ENCODE measurements around the gene SLC5A4. TPM values are rescaled to one million over a fixed set of nuclear protein-coding genes. Genes with fewer than 3 reads are reported as not detected.

The SLC5A4 gene
- total RNA-seq, 2 donors from 2014 or later: not detected

DNA sequence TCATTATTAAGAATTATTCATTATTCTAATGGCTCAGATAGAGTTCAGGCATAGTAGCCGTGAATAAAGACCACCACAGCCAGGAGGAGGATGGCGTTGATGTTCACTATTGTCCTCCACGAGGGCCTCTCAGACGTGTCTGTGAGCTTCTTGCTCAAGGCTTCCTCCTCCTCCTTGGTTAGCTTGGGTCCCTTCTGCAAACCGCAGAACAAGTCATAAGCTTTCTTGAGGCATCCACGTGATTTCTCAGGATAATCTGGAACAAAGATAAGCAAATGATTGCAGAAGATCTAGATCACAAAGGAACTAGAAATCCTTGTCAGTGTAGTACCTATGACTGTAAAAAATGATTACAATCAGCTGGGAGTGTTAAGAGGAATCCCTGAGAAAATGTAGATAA is 36.7 kb downstream of the SLC5A4 start:
- Mint-ChIP-seq H3K9me3 (no peaks in the 10 kb centered on the region), H3K27ac (no peak overlapping the region), H3K4me3 (no peak overlapping the region), H3K36me3 (no peaks in the 10 kb centered on the region), H3K27me3 (peaks cover 14 to 40% of the 10 kb centered on the region in 2 donors), H3K4me1 (ENCODE audit: low read depth in 2 of 2) (no peaks in the 10 kb centered on the region)
- ATAC-seq (no peak), DNase-seq (ENCODE audit: low spot score) (no peak)

DNA sequence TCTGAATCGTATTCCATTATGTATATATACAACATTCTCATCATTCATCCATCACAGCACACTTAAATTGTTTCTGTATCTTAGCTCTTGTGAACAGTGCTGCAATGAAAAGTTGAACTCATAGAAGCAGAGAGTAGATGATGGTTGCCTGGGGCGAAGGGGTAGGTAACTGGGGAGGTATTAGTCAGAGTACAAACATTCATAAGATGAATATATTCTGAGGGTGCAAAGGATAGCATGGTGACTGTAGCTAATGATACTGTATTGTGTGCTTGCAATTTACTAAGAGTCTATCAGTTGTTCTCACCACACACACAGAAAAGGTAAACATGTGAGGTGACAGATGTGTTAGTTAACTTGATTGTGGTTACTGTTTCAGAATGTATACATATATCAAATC is 37.7 kb downstream of the SLC5A4 start:
- H3K36me3 Mint-ChIP-seq: no peaks in the 10 kb centered on the region
- no peak overlapping the region for H3K27ac Mint-ChIP-seq
- H3K4me3 Mint-ChIP-seq: no peak overlapping the region
- ATAC-seq (no peak), DNase-seq (ENCODE audit: low spot score) (no peak)
- no peaks in the 10 kb centered on the region for H3K4me1 Mint-ChIP-seq (ENCODE audit: low read depth in 2 of 2)
- peaks cover 15 to 35% of the 10 kb centered on the region in 2 donors for H3K27me3 Mint-ChIP-seq
- H3K9me3 Mint-ChIP-seq: no peaks in the 10 kb centered on the region

DNA sequence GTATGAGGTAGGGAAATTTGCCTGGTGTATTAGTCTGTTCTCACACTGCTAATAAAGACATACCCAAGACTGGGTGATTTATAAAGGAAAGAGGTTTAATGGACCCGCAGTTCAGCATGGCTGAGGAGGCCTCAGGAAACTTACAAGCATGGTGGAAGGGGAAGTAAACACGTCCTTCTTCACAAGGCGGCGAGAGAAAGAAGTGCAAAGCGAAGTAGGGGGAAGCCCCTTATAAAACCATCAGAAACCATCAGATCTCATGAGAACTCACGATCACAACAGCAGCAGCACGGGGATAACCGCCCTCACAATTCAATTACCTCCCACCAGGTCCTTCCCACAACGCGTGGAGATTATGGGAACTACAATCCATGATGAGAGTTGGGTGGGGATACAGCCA is 38.2 kb downstream of the SLC5A4 start:
- H3K27me3 Mint-ChIP-seq: peaks cover 13 to 31% of the 10 kb centered on the region in 2 donors
- H3K4me3 Mint-ChIP-seq: no peak overlapping the region
- DNase-seq (ENCODE audit: low spot score) (no peak), ATAC-seq (no peak)
- no peaks in the 10 kb centered on the region for H3K4me1 Mint-ChIP-seq (ENCODE audit: low read depth in 2 of 2)
- no peaks in the 10 kb centered on the region for H3K9me3 Mint-ChIP-seq
- no peak overlapping the region for H3K27ac Mint-ChIP-seq
- H3K36me3 Mint-ChIP-seq: no peaks in the 10 kb centered on the region

DNA sequence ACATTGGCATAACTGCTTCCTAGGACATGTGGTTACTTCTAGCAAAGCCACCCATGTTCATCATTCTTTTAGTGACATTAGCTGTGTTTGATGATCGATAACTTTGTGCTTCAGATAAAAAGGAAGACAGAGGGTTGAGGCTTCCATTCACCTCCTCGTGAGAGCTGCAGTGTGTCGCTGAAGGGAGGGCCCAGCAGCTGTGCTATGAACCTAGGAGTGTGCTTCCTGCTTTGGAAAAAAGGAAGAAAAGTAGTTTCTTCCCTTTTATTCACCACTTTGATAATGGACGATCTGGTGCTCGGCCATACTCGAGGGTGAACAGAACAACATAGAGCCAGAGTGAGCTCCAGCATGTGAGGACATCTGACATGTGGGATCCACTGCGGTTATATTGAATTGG is 44.1 kb downstream of the SLC5A4 start:
- no peak for DNase-seq (ENCODE audit: low spot score)
- Mint-ChIP-seq H3K4me3 (no peak overlapping the region), H3K27ac (no peak overlapping the region), H3K36me3 (no peaks in the 10 kb centered on the region), H3K9me3 (no peaks in the 10 kb centered on the region), H3K27me3 (peaks cover 8 to 9% of the 10 kb centered on the region in 2 donors), H3K4me1 (ENCODE audit: low read depth in 2 of 2) (peaks cover 4 to 8% of the 10 kb centered on the region in 2 donors)
- ATAC-seq: no peak

DNA sequence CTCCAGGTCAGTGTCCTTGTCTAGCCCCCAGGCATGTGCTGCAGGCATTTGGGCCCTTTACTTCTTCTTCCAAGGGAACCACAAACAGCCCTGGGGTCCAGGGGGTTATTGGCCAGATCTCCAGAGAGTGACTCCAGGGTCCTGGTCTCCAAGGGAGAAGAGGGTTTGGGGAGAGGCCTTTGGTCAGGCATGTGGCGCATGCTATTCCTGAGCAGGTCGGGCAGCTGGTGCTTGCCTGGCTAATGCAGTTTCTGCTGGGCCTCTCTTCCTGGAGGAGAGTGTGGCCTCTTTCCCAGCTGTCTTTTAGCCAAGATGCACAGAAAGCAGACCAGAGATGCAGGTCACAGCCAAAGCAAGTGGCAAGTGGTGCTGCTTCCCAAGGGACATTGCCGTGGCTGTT is 46.5 kb downstream of the SLC5A4 start:
- peaks cover 4 to 24% of the 10 kb centered on the region in 2 donors for H3K4me1 Mint-ChIP-seq (ENCODE audit: low read depth in 2 of 2)
- no peak for ATAC-seq

DNA sequence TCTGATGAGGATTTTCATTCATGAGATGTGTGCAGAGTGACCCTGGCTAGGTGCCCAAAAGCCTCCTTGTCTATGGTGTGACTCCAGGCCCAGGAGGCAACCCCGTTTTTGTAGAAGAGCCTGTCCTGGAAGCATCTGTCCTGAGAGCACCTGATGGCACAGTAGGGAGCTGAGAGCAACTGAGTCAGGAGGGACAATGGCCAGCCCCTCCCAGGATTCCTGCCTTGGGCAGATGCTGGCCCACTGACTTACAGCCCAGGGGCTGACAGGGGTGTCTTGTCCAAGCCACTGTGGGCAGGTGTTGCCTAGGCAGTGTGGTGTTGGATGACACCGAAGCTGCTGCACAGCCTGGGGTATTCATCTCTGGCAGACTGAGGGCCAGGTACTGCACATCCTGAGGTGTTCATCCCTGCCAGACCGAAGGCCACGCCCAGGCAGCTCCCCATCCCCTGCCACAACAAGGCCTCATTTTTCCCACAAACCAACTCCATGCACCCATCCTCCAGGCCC is 47.1 kb downstream of the SLC5A4 start:
- DNase-seq (ENCODE audit: low spot score): no peak
- H3K4me1 Mint-ChIP-seq (ENCODE audit: low read depth in 2 of 2): peaks cover 4 to 24% of the 10 kb centered on the region in 2 donors
- no peak overlapping the region for H3K4me3 Mint-ChIP-seq
- H3K9me3 Mint-ChIP-seq: no peaks in the 10 kb centered on the region
- peaks cover 0 to 20% of the 10 kb centered on the region in 2 donors for H3K27me3 Mint-ChIP-seq
- H3K36me3 Mint-ChIP-seq: no peaks in the 10 kb centered on the region
- ATAC-seq: no peak
- H3K27ac Mint-ChIP-seq: no peak overlapping the region

More for the DNA sequence above, 46.5 kb downstream of the SLC5A4 start:
- Mint-ChIP-seq H3K9me3 (no peaks in the 10 kb centered on the region), H3K4me3 (no peak overlapping the region), H3K27ac (no peak overlapping the region), H3K36me3 (no peaks in the 10 kb centered on the region), H3K27me3 (peaks cover 0 to 18% of the 10 kb centered on the region in 2 donors)
- no peak for DNase-seq (ENCODE audit: low spot score)

DNA sequence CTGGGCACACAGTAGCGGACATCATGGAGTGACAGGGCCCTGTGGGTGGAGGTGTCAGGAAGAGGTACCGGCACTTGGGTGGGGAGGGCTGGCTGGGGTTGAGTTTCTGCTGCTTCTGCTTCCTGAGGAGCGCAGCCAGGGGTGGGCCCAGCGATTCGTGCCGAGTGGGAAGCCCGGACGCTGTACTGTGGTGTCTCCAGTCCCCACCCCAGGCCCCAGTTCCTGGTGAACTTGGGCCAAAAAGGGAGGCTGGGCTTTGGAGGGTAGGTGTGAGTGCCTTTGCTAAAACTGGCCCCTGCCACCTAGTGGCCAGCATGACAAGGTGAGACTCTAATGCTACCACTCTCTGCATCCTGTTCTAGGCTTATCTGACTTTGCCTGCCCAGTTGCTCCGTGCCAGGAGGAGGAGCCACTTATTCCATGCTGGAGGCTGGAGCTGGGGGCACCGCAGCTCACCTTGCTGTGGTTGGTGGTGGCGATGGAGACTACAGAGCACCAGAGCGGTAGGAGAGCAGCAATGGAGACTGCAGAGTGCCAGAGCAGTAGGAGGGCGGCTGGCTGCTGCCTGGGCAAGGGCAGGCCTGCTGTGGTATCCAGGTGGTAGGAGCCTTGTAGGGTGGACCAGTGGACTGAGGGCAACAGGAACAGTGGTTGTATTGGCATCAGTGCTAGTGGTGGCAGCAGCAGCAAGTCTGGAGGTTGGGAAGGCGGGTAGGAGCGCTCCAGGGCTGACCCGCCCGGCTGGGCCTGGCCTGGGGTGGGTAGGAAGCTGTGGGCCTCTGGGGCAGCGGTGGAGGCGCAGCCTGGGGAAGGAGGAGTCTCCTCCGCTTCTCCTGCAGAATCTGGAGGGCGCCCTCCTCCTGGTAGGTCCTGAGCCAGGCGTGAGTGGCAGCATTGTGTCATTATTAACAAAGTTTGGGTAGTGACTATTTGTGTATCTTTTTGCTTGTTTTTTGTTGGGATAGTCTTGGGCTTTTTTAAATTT is 48.1 kb downstream of the SLC5A4 start:
- DNase-seq (ENCODE audit: low spot score): no peak
- no peak overlapping the region for H3K4me3 Mint-ChIP-seq
- no peaks in the 10 kb centered on the region for H3K9me3 Mint-ChIP-seq
- peak in 1 of 2 donors; percentile 33 for ATAC-seq
- H3K27me3 Mint-ChIP-seq: peaks cover 4 to 18% of the 10 kb centered on the region in 2 donors
- H3K27ac Mint-ChIP-seq: no peak overlapping the region
- no peaks in the 10 kb centered on the region for H3K36me3 Mint-ChIP-seq
- peaks cover 4 to 27% of the 10 kb centered on the region in 2 donors for H3K4me1 Mint-ChIP-seq (ENCODE audit: low read depth in 2 of 2)

DNA sequence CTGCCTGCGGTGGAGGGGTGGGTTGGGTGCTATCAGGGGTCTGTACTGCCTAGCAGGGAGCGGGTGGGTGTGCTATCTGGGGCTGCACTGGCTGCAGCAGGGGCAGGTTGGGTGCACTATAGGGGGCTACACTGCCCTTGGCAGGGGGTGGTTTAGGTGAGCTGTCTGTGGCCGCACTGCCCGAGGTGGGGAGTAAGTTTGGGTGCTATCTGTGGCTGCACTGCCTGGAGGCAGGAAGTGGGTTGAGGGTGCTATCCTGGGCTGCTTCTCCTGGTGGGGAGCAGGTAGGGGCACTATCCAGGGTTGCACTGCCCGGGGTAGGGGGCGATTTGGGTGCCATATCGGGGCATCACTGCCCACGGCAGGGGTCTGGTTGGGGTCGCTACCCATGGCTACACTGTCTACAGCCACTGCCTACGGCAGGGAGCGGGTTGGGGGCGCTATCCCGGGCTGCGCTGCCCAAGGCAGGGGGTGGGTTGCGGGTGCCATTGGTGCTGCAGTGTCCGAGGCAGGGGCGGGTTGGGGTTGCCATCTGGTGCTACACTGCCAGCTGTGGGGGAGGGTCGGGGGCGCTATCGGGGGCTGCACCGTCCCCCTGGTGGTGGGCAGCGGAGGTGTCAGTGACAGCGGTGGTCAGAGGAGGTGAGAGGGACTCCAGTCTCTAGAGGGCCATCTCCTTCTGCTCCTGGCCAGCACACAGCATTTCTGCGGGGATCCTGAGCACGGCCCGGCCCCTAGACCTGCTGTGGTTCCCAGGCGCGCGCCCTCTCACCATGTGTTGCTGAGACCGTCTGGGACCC is 49.0 kb downstream of the SLC5A4 start:
- DNase-seq (ENCODE audit: low spot score) (no peak), ATAC-seq (no peak)
- no peak overlapping the region for H3K4me3 Mint-ChIP-seq
- no peaks in the 10 kb centered on the region for H3K36me3 Mint-ChIP-seq
- peaks cover 4 to 27% of the 10 kb centered on the region in 2 donors for H3K4me1 Mint-ChIP-seq (ENCODE audit: low read depth in 2 of 2)
- no peaks in the 10 kb centered on the region for H3K9me3 Mint-ChIP-seq
- no peak overlapping the region for H3K27ac Mint-ChIP-seq
- H3K27me3 Mint-ChIP-seq: peaks cover 7 to 20% of the 10 kb centered on the region in 2 donors

DNA sequence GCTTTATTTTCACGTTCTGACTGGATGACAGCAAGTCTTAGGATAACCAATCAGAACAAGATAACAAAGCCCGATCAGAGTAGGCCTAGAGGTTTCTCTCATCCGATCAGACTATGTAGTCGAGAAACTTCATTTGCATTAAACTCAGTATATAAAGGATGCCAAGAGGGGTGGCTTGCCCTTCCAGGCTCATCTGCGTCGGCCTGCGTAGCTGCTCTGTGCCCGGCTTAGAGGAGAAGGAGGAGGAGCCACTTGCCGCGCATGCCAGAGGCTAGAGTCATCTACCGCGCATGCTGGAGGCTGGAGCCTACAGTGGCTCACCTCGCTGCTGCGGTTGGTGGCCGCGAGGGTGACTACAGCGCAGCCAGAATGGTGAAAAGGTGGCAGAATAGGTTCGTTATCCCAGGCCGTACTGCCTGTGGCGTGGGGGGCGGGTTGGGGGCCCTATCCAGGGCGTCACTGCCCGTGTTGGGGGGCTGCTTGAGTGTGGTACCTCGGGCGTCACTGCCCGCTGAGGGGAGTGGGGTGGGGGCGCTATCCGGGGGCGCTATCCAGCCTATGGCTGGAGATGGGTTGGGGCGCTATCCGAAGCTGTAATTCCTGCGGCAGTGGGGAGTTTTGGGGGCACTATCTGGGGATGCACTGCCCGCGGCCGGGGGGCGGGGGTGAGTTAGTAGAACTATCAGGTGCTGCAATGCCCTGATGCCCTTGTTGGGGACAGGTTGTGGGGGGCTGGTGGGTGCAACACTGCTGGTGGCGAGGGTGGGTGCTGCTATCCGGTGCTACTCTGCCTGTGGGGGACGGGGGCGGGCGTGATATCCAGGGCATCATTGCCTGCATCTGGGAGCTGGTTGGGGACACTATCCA is 50.1 kb downstream of the SLC5A4 start, which contains the start of gene RFPL2:
TSS of gene RFPL2 (minus strand) at position 218 of the 867 bp plus-strand sequence. CDS start 2,622 bp downstream, outside the sequence.
- peak within 1 kb of the TSS; percentile 51 for H3K4me3 Mint-ChIP-seq
- no peaks in the 10 kb centered on the region for H3K9me3 Mint-ChIP-seq
- H3K27me3 Mint-ChIP-seq: peaks cover 7 to 26% of the 10 kb centered on the region in 2 donors
- ATAC-seq (peak; percentile 56 to 82), DNase-seq (ENCODE audit: low spot score) (no peak)
- peak within 1 kb of the TSS in 1 of 2 donors; percentile 11 for H3K27ac Mint-ChIP-seq
- H3K4me1 Mint-ChIP-seq (ENCODE audit: low read depth in 2 of 2): peaks cover 4 to 27% of the 10 kb centered on the region in 2 donors
- no peaks in the 10 kb centered on the region for H3K36me3 Mint-ChIP-seq

DNA sequence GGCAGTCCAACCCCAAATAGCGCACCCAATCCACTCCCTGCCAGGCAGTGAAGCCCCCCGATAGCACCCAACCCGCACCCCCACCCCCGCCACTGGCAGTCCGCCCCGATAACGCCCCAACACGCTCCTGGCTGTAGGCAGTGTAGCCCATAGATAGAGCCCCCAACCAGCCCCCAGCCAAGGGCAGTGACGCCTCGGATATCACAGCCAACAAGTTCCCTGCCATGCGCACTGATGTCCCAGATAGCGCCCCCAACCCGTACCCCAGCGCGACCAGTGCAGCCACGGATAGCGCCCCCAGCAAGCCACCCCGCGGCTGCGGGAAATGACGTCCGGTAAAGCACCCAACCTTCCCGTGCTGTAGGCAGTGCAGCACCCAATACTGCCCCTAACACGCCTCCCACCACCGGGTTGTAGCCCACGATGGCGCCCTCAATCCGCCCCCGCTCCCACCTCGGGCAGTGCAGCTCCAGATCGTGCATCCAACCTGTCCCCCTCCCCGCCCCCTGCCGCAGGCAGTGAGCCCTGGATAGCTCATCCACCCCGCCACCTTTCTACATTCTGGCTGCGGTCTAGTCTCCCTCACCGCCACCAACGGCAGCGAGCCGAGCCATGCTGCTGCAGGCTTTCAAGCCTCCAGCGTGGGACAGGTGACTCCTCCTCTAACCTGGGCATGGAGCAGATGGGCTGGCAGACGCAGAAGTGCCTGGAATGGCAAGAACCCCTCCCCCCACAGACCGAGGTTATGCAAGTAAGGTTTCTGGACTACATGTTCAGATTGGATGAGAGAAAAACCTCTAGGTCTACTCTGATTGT is 50.9 kb downstream of the SLC5A4 start:
- H3K4me1 Mint-ChIP-seq (ENCODE audit: low read depth in 2 of 2): peaks cover 4 to 27% of the 10 kb centered on the region in 2 donors
- DNase-seq (ENCODE audit: low spot score): no peak

DNA sequence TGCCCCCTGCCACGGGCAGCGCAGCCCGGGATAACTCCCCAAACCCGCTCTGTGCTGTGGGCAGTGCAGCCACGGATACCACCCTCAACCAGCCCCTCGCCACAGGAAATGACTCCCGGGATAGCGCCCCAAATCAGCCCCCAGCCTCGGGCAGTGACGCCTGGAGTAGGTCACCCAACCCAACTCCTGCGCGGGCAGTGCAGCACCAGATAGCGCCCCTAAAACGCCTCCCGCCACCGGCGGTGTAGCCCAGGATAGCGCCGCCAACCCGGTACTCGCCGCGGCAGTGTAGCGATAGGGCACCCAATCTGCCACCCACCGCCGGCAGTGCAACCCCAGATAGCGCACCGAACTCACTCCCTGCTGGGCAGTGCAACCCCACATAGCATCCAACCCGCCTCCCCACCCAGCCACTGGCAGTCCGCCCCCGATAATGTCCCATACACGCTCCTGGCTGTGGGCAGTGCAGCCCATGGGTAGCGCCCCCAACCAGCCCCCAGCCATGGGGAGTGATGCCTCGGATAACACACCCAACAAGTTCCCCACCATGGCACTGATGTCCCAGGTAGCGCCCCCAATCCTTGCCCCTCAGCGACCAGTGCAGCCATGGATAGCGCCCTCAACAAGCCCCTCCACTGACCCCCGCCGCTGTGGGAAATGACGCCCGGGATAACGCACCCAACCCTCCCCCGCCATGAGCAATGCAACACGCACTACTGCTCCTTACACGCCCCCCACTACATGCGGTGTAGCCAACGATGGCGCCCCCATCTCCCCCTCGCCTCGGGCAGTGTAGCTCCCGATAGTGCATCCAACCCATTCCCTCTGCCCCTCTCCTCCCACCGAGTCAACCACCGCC is 51.7 kb downstream of the SLC5A4 start:
- Mint-ChIP-seq H3K27me3 (peaks cover 7 to 30% of the 10 kb centered on the region in 2 donors), H3K36me3 (no peaks in the 10 kb centered on the region), H3K9me3 (no peaks in the 10 kb centered on the region), H3K4me3 (peak overlapping the region; percentile 51), H3K4me1 (ENCODE audit: low read depth in 2 of 2) (peaks cover 4 to 27% of the 10 kb centered on the region in 2 donors), H3K27ac (no peak overlapping the region)
- no peak for ATAC-seq
- no peak for DNase-seq (ENCODE audit: low spot score)

More for the DNA sequence above, 50.9 kb downstream of the SLC5A4 start:
- Mint-ChIP-seq H3K27me3 (peaks cover 7 to 26% of the 10 kb centered on the region in 2 donors), H3K4me3 (peak overlapping the region; percentile 51), H3K27ac (peak overlapping the region in 1 of 2 donors; percentile 11), H3K36me3 (no peaks in the 10 kb centered on the region), H3K9me3 (no peaks in the 10 kb centered on the region)
- no peak for ATAC-seq

Data from natural killer cell treated with Interleukin-12 subunit alpha and Interleukin-12 subunit beta and Interleukin-15 and Interleukin-18, amount 100 ng/mL, for 72 hours (primary cell).